Liver (tissue), 9 donors: ENCODE results near the gene TRMT2A. TPM values are rescaled to one million over a fixed set of nuclear protein-coding genes. Genes with fewer than 3 reads are reported as not detected.

Experiments
- DNase-seq: peaks from one replicate; pipeline ENCODE4 v3.0.0-alpha.2; 2017; ENCODE audit warnings: low spot score
- H3K27ac ChIP-seq, 2 donors: one replicate each; pipeline ENCODE4 v1.7.0; 2013; ENCODE audit warnings: inconsistent platforms in 2 of 2, low read length in 2 of 2, control low read depth in 1 of 2, low read depth in 1 of 2, mild to moderate bottlenecking in 1 of 2
- H3K27me3 ChIP-seq, 4 donors: one replicate each; pipeline versions ENCODE4 v1.6.1 to v1.7.0; 2013; ENCODE audit warnings: low read length in 3 of 4, inconsistent platforms in 1 of 4, mild to moderate bottlenecking in 1 of 4, moderate library complexity in 1 of 4; ENCODE audit not compliant: control insufficient read depth in 4 of 4, insufficient read depth in 4 of 4
- H3K36me3 ChIP-seq, 4 donors: one replicate each; pipeline versions ENCODE4 v1.6.1 to v1.7.0; 2013; ENCODE audit warnings: low read length in 3 of 4, mild to moderate bottlenecking in 3 of 4, low read depth in 1 of 4, moderate library complexity in 1 of 4; ENCODE audit not compliant: control insufficient read depth in 4 of 4, insufficient read depth in 3 of 4
- H3K4me1 ChIP-seq, 4 donors: one replicate each; pipeline versions ENCODE4 v1.6.1 to v1.7.0; 2013; ENCODE audit warnings: low read length in 3 of 4, mild to moderate bottlenecking in 3 of 4, moderate library complexity in 1 of 4; ENCODE audit not compliant: control insufficient read depth in 4 of 4, insufficient read depth in 4 of 4
- H3K4me3 ChIP-seq, 3 donors: one replicate each; pipeline versions ENCODE4 v1.6.1 to v1.7.0; 2013; ENCODE audit warnings: low read length in 3 of 3, control low read depth in 1 of 3, low read depth in 1 of 3, mild to moderate bottlenecking in 1 of 3
- H3K9ac ChIP-seq, 2 donors: one replicate each; pipeline ENCODE4 v1.7.0; 2013; ENCODE audit warnings: low read length in 2 of 2, mild to moderate bottlenecking in 2 of 2, moderate library complexity in 2 of 2, control low read depth in 1 of 2, low read depth in 1 of 2
- H3K9me3 ChIP-seq, 4 donors: one replicate each; pipeline versions ENCODE4 v1.6.1 to v1.7.0; 2013; ENCODE audit warnings: low read length in 3 of 4; ENCODE audit not compliant: control insufficient read depth in 4 of 4
- CTCF ChIP-seq: fragments of 150-350 bp; IDR thresholded peaks from 2 replicates; pipeline ENCODE4 v1.5.1; 2017; ENCODE audit warnings: improper control_type of control experiment, low read depth, low read length; ENCODE audit not compliant: missing input control
- FOXA1 ChIP-seq: IDR thresholded peaks from 2 replicates; pipeline ENCODE4 v1.6.1; 2016; ENCODE audit warnings: antibody characterized with exemption
- FOXA2 ChIP-seq: IDR thresholded peaks from 2 replicates; pipeline ENCODE4 v1.6.1; 2016; ENCODE audit warnings: antibody characterized with exemption
- GABPA ChIP-seq, 2 donors: IDR thresholded peaks in 1 of 2; conservative IDR thresholded peaks in 1 of 2; 2 replicates each; pipeline ENCODE4 v1.6.1; 2016; ENCODE audit warnings: antibody characterized with exemption in 2 of 2, mild to moderate bottlenecking in 1 of 2, moderate library complexity in 1 of 2
- HNF4G ChIP-seq: IDR thresholded peaks from 2 replicates; pipeline ENCODE4 v1.6.1; 2016; ENCODE audit warnings: antibody characterized with exemption
- JUND ChIP-seq, 2 donors: IDR thresholded peaks; 2 replicates each; pipeline ENCODE4 v1.6.1; 2016; ENCODE audit warnings: antibody characterized with exemption in 2 of 2
- MAX ChIP-seq: IDR thresholded peaks from 2 replicates; pipeline ENCODE4 v1.6.1; 2016; ENCODE audit warnings: antibody characterized with exemption
- NR2F2 ChIP-seq: IDR thresholded peaks from 2 replicates; pipeline ENCODE4 v1.6.1; 2016; ENCODE audit warnings: antibody characterized with exemption
- RAD21 ChIP-seq, 2 donors: IDR thresholded peaks; 2 replicates each; pipeline ENCODE4 v1.6.1; 2016; ENCODE audit warnings: antibody characterized with exemption in 2 of 2, mild to moderate bottlenecking in 2 of 2
- REST ChIP-seq: IDR thresholded peaks from 2 replicates; pipeline ENCODE4 v1.6.1; 2016; ENCODE audit warnings: antibody characterized with exemption, mild to moderate bottlenecking
- RXRA ChIP-seq, 2 donors: IDR thresholded peaks; 2 replicates each; pipeline ENCODE4 v1.6.1; 2017 to 2018; ENCODE audit warnings: antibody characterized with exemption in 2 of 2, mild to moderate bottlenecking in 1 of 2
- SP1 ChIP-seq: IDR thresholded peaks from 2 replicates; pipeline ENCODE4 v1.6.1; 2018; ENCODE audit warnings: antibody characterized with exemption, mild to moderate bottlenecking
- TAF1 ChIP-seq: conservative IDR thresholded peaks from 2 replicates; pipeline ENCODE4 v1.6.1; 2016; ENCODE audit warnings: antibody characterized with exemption, mild to moderate bottlenecking
- YY1 ChIP-seq: IDR thresholded peaks from 2 replicates; pipeline ENCODE4 v1.6.1; 2016; ENCODE audit warnings: antibody characterized with exemption, mild to moderate bottlenecking
- ZBTB33 ChIP-seq: IDR thresholded peaks from 2 replicates; pipeline ENCODE4 v1.6.1; 2016; ENCODE audit warnings: antibody characterized with exemption
- WGBS: extraction: QIAGEN DNeasy Blood & Tissue Kit; methylation state at CpG from one replicate; pipeline ENCODE4 v1.1.7; 2013; 5-methylcytosine and 5-hydroxymethylcytosine counted together
- polyA plus RNA-seq, 2 donors: library from polyadenylated mRNA; stranded (reverse) in 1 of 2; unstranded in 1 of 2; fragments of 200-250 nt in 1 of 2; fragments of >200 nt in 1 of 2; fragmentation: Nextera tagmentation in 1 of 2; extraction: Ambion mirVana in 1 of 2; gene quantifications; one replicate each; pipeline versions ENCODE4 v1.2.1 to v1.2.3, GENCODE V29; 2013 to 2015
- total RNA-seq, 2 donors: library from RNA; depleted of rRNA; stranded (reverse); fragments of >200 nt; gene quantifications; one replicate each; pipeline ENCODE4 v1.2.3, GENCODE V29; 2014
- donor health status: healthy.
- donor health status: healthy.
- donor health status: healthy.
- donor health status: healthy.
- donor health status: healthy.

TRMT2A gene
- total and polyA plus RNA-seq, 4 donors, result 19.9 to 32.9 (median 25.2) TPM

- DNase-seq, result no peak
- Histone ChIP-seq H3K36me3 (peaks cover 6 to 28% (median 17%) of the 10 kb centered on the region in 4 donors), H3K9ac (no peak overlapping the region), H3K4me1 (peaks cover 5 to 23% (median 15%) of the 10 kb centered on the region in 4 donors), H3K4me3 (no peak overlapping the region), H3K9me3 (no peaks in the 10 kb centered on the region), H3K27me3 (no peaks in the 10 kb centered on the region), H3K27ac (no peak overlapping the region)
- WGBS, result 97% methylated on average over 6 of the region's 6 CpGs
- TF ChIP-seq FOXA1 (no peak), FOXA2 (no peak), SP1 (no peak), NR2F2 (no peak), JUND (IDR thresholded peaks at IDR 0.05) (no peak), REST (no peak), YY1 (no peak)
Measured at GRCh38 chr22:20099099-20099711, 17.8 kb downstream of the TRMT2A start.

GRCh38 chr22:20096574-20097420 is 20.2 kb downstream of the TRMT2A start:
- peaks cover 11 to 36% (median 20%) of the 10 kb centered on the region in 4 donors for H3K36me3 ChIP-seq
- no peak overlapping the region for H3K27ac ChIP-seq
- H3K9me3 ChIP-seq, result no peaks in the 10 kb centered on the region
- over 99% methylated on average over 2 of the region's 2 CpGs for WGBS
- no peaks in the 10 kb centered on the region for H3K27me3 ChIP-seq
- TF ChIP-seq REST, result no peak
- TF ChIP-seq HNF4G, result no peak
- no peak for TF ChIP-seq CTCF
- no peak for TF ChIP-seq NR2F2
- TF ChIP-seq FOXA1, result no peak
- TF ChIP-seq RAD21 (IDR thresholded peaks at IDR 0.05), result no peak
- TF ChIP-seq RXRA (IDR thresholded peaks at IDR 0.05), result no peak
- no peak for TF ChIP-seq YY1
- TF ChIP-seq ZBTB33, result no peak
- no peak for TF ChIP-seq TAF1
- no peak for TF ChIP-seq MAX
- no peak for TF ChIP-seq GABPA (IDR thresholded peaks at IDR 0.05 in 1 of 2, conservative IDR thresholded peaks at IDR 0.05 in 1 of 2)
- H3K9ac ChIP-seq, result no peak overlapping the region
- H3K4me1 ChIP-seq, result peaks cover 12 to 33% (median 25%) of the 10 kb centered on the region in 4 donors
- no peak for DNase-seq
- no peak overlapping the region for H3K4me3 ChIP-seq
